HG03064 (cell line): ENCODE data around the gene CCT7.

Experiments
- ATAC-seq: cut with Tn5 transposase; IDR thresholded peaks from one replicate; pipeline ENCODE4 v1.9.1; 2021; ENCODE audit warnings: low read depth; ENCODE audit not compliant: unreplicated experiment

The CCT7 gene

DNA sequence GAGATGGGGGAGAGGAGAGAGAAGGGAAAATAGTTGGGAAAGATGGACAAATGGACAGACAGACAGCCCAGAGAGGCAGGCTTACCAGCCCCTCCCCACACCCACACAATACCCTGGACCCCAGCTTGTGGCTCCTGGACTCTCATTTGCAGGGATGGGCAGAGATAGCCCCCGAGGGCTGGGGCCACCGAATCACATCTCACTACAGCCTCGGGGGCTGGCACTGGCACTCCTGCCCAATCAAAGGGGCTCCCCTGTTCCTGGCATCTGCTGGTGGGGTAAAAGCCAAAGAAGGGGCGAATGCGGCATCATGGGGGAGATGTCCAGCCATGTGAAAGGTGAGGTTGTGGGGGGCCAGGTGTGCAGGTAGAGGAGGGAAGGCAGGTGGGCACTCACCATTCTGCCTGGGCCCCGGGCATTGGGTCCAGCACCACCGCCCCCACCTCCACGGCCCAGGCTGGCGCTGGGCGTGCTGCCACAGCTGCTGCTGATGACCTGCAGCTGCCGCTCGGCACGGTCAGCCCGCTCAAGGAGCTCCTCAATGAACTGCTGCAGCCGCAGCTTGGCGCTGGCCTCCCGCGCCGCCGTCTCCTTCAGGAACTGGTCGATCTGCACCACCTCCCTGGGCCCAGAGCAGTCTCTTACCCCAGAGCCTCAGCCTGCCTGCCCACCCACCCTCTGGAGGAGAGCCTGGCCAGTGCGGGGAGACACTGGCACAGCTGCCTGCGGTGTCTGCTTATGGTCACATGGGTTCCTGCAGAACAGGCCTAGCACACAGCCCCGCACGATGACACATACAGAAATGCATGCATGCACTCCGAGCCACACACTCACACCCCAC is 32.2 kb downstream of the CCT7 start:
- no peak for ATAC-seq

GRCh38 chr2:73267008-73267407 is 32.9 kb downstream of the CCT7 start:
- ATAC-seq: no peak

- no peak for ATAC-seq
Measured at GRCh38 chr2:73268366-73268829, 34.3 kb downstream of the CCT7 start.

DNA sequence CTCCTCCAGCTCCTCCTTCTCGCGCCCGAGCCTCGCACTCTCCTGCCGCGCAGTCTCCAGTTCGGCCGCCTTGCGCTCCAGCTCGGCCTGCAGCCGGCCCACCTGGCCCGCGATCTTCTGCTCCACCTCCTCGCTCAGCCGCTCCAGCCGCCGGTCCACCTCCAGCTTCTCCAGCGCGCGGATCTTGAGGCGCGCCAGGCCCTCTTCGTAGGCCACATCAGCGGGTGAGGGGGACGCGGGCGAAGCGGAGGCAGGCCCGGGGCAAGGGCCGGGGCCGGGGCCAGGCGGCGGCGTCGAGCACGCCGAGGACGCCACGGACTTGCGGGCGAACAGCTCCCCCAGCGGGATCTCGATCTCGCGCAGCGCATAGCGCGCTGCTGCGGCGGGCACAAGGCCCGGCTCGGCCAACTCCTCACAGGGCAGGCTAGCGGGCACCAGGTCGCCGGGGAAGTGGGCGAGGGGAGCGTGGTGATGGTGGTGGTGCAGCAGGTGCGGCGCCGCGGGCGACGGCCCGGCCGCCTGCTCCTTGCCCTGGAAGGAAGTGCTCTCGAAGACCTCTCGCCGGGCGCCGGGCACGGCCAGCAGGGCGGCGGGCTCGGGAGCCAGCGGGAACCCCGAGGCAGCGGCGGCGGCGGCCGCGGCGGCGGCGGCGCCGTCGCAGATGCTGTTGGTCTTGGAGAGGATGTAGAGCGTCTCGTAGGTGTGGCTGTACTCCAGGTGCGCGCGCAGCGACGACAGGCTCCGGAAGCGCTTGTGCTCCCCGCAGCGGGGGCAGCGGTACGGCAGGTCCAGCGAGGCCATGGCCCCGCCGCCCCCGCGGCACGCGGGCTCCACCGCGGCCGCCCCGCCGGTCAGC is 35.0 kb downstream of the CCT7 start:
- ATAC-seq: peak; percentile 63

DNA sequence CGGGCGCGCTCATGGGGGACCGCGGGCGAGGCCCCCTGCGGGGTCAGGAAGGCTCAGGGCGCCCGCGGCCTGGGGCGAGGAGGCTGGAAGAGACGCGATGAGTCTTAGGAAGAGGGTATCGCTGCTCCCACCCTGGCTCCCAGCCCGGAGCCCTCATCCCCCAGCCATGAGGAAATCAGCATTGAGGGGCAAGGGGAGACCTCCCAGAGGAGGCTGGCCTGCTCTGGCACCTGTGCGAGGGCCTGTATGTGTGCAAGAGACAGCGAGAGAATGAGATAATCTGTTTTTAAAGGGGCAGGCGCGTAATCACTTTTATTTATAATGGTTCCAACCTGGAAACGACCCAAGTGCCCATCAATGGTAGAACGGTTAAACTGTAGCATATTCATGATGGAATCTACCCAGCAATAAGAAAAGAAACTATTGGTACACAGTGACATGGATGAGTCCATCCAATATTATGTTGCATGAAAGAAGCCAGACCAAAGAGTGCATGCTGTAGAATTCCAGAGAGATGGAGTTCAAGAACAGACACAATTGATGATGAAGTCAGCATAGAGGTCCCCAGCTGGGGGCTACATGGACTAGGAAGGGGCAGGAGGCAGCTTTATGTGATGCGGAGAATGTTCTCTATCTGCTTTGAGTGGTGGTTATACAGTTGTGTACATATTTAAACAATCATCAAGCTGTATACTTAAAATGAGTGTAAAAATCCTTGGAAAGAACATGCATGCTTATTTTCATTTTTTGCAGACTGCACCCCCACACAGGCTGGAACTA is 35.8 kb downstream of the CCT7 start:
- ATAC-seq: no peak

DNA sequence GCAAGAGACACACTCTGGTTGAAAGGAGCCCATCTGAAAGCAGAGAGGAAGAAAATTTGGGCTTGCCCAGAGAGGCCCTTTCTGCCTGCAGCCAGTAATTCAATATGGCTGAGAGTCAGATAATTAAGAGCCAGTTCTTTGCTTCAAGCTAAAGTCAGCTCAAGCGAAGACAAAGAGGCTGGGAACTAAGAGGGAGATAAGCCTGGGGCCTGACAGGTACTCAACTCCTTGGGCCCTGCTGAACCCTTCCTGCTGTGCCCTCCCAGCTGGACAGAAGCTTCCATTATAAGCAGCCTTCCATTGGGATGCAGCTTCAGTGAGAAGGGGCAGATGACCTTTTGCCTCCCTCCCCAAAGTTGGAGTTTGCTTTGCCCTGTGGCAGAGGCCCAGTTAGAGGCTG is 38.2 kb downstream of the CCT7 start:
- ATAC-seq: no peak

DNA sequence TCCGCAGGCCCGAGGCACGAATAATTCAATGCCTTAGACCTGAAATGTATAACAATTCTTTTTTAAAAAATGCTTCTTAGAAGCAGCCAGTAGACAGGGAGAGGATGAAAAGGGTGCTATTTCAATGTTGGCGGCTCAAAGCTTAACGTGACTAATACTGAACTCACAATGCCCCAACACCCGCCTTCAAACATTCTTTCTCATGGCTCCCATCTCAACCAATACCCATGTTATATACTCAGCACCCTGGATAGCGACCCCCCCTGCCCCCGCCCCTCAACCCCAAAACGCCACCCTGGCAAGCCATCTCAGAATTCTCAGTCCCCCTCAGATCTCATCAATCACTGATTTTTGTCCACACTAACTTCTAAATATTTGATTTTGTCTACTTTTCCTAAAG is 45.7 kb downstream of the CCT7 start:
- ATAC-seq: no peak

DNA sequence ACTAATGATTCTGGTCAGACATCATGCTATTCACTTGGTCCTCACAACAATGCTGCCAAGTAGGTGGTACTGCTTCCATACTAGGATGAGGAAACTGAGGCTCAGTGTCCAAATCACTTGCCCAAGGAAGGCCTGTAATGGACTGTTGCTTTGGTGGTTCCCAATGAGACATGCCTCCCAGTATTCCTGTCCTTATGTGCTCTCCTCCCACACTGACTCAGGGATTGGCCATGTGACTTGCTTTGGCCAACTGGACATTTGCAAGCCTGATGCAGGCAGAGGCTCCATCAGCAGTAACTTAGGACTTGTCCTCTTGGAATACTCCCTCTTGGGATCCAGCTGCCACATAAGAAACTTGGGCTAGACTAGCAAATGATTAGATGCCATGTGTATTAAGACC is 47.1 kb downstream of the CCT7 start:
- no peak for ATAC-seq

- ATAC-seq: no peak
Measured at GRCh38 chr2:73282924-73283544, 48.9 kb downstream of the CCT7 start.

DNA sequence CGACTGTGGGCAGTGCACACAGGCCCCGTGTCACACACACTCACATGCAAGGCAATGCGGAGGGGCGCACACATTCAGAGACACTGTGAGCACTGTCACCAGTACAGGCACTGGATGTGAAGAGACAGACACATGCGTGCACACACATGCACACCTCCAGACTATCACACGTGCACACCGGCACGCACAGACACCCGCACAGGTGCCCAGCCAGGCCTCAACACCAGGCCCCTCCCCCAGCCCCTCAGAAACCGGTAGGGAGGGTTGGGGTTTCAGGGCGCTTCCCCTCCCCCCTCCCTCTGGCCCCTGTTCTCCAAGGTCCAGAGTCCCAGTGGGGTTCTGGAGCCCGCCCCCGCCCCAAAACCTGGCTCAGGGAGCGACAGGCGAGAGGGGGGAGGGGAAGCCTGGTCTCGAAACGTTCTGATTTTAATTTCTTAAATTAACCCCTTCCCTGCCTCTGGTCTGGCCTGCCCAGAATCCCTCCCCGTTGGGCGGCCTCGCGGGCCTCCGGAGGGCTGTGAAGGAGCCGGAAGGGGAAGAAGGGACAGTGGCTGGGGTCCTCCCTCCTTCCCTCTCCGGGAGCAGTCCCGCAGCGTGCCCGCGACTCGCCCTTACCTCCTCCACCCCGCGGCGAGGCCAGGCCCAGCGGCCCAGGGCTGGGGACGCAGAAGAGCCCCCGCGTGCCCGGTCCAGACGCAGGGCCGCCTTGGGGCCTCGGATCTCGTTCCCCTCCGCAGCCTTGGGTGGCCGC is 49.6 kb downstream of the CCT7 start:
- peak; percentile 9 for ATAC-seq

GRCh38 chr2:73284296-73285158 is 50.4 kb downstream of the CCT7 start, which contains the start of gene FBXO41:
FBXO41 (minus strand) TSS chr2:73284478; CDS start chr2:73269630, 14,848 bp downstream.
- ATAC-seq: peak; percentile 69

DNA sequence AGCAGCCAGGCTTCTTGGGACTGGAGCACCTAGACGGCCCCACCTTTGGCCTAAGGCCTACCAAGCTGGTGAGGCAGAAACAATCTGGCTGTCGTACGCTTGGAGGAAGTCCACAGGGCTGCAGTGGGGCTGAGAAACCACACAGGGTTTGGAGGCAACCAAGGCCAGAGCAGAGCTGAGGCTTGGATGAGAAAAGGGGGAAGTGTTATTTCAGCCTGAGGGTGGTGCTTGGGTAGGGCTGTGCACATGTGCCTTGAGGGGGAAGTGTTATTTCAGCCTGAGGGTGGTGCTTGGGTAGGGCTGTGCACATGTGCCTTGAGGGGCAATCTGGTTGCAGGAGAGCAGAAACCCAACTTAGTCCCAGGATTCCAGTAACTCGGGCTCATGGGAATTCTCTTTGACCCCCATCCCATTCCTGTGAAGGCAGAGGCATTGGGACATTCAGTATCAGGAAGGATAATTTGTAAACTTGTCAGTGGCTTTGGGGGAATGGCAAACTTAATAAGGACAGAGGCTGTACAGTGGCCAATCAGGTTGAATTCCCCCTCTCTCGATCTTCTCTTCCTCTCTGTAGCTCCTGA is 51.1 kb downstream of the CCT7 start:
- peak; percentile 50 for ATAC-seq

DNA sequence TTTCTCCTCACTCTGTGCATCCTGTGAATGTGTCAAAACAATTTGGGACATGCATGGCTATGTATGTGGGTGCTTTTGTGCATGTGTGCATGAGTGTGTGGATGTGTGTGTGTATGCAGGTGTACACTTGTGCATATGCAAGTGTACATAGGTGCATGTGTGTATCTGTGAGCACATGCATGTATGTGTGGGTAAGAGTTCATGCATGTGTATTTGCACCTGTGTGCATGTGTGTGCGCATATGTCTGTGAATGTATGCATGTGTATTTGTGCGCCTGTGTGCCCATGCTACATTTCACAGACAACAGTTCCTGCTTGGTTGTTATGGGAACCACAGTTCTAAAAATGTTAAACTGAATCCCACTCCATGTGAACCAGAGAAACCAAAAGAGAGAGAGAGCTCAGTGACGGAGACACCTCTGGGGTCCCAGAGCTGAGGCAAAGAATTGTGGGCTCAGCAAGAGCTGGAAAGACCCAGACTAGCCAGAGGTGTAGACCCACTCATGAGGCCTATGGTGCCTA is 52.1 kb downstream of the CCT7 start:
- no peak for ATAC-seq

DNA sequence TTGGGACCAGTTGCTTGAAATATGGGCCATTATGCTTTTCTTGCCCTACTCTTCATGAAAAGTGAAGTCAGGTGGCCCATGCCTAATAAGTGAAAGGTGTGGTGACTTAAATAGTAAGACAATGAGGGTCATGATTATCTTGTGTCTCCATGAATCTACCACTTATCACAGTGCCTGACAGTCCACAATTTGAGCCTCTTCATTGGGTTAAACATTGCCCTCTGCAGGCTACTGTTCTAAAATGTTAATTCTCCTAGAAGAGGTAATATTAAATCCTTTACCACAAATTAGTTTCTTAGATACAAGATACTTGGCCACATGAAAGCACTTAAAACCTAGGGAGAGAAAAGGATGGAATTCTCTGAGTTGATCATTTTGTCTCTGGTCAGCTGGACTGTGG is 55.2 kb downstream of the CCT7 start:
- ATAC-seq: no peak

GRCh38 chr2:73290049-73290839 is 56.1 kb downstream of the CCT7 start:
- no peak for ATAC-seq

DNA sequence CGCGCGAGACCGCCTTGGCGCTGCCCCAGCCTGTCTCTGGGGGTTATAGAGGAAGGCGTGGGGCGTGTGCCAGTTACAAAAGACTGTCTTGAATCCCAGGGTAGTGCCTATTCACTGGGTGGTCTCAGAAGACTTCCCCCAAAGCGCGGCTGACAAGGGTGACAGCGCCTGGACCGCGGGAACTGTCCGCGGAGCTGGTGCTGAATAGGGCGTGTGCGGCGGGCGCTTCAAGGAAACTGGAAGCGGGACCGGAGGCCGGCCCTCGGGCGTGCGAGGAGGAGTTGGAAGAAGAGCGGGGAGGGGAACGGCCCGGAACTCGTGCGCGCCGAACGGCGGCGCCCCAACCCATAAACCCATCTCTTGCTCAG is 57.0 kb downstream of the CCT7 start:
- ATAC-seq: no peak
